Liver (tissue), 9 donors: ENCODE results near the gene MAGOHB. TPM values are rescaled to one million over a fixed set of nuclear protein-coding genes. Genes with fewer than 3 reads are reported as not detected.

Experiments used
- DNase-seq: peaks from one replicate; pipeline ENCODE4 v3.0.0-alpha.2; 2017; ENCODE audit warnings: low spot score
- H3K27ac ChIP-seq, 2 donors: one replicate each; pipeline ENCODE4 v1.7.0; 2013; ENCODE audit warnings: inconsistent platforms in 2 of 2, low read length in 2 of 2, control low read depth in 1 of 2, low read depth in 1 of 2, mild to moderate bottlenecking in 1 of 2
- H3K27me3 ChIP-seq, 4 donors: one replicate each; pipeline versions ENCODE4 v1.6.1 to v1.7.0; 2013; ENCODE audit warnings: low read length in 3 of 4, inconsistent platforms in 1 of 4, mild to moderate bottlenecking in 1 of 4, moderate library complexity in 1 of 4; ENCODE audit not compliant: control insufficient read depth in 4 of 4, insufficient read depth in 4 of 4
- H3K36me3 ChIP-seq, 4 donors: one replicate each; pipeline versions ENCODE4 v1.6.1 to v1.7.0; 2013; ENCODE audit warnings: low read length in 3 of 4, mild to moderate bottlenecking in 3 of 4, low read depth in 1 of 4, moderate library complexity in 1 of 4; ENCODE audit not compliant: control insufficient read depth in 4 of 4, insufficient read depth in 3 of 4
- H3K4me1 ChIP-seq, 4 donors: one replicate each; pipeline versions ENCODE4 v1.6.1 to v1.7.0; 2013; ENCODE audit warnings: low read length in 3 of 4, mild to moderate bottlenecking in 3 of 4, moderate library complexity in 1 of 4; ENCODE audit not compliant: control insufficient read depth in 4 of 4, insufficient read depth in 4 of 4
- H3K4me3 ChIP-seq, 3 donors: one replicate each; pipeline versions ENCODE4 v1.6.1 to v1.7.0; 2013; ENCODE audit warnings: low read length in 3 of 3, control low read depth in 1 of 3, low read depth in 1 of 3, mild to moderate bottlenecking in 1 of 3
- H3K9ac ChIP-seq, 2 donors: one replicate each; pipeline ENCODE4 v1.7.0; 2013; ENCODE audit warnings: low read length in 2 of 2, mild to moderate bottlenecking in 2 of 2, moderate library complexity in 2 of 2, control low read depth in 1 of 2, low read depth in 1 of 2
- H3K9me3 ChIP-seq, 4 donors: one replicate each; pipeline versions ENCODE4 v1.6.1 to v1.7.0; 2013; ENCODE audit warnings: low read length in 3 of 4; ENCODE audit not compliant: control insufficient read depth in 4 of 4
- ATF3 ChIP-seq: IDR thresholded peaks from 2 replicates; pipeline ENCODE4 v1.6.1; 2016; ENCODE audit warnings: antibody characterized with exemption
- EGR1 ChIP-seq, 2 donors: IDR thresholded peaks; 2 replicates each; pipeline ENCODE4 v1.6.1; 2016 to 2018; ENCODE audit warnings: antibody characterized with exemption in 2 of 2, low read depth in 2 of 2
- FOXA1 ChIP-seq: IDR thresholded peaks from 2 replicates; pipeline ENCODE4 v1.6.1; 2016; ENCODE audit warnings: antibody characterized with exemption
- FOXA2 ChIP-seq: IDR thresholded peaks from 2 replicates; pipeline ENCODE4 v1.6.1; 2016; ENCODE audit warnings: antibody characterized with exemption
- GABPA ChIP-seq, 2 donors: IDR thresholded peaks in 1 of 2; conservative IDR thresholded peaks in 1 of 2; 2 replicates each; pipeline ENCODE4 v1.6.1; 2016; ENCODE audit warnings: antibody characterized with exemption in 2 of 2, mild to moderate bottlenecking in 1 of 2, moderate library complexity in 1 of 2
- HNF4A ChIP-seq, 2 donors: conservative IDR thresholded peaks; 2 replicates each; pipeline ENCODE4 v1.6.1; 2016; ENCODE audit warnings: antibody characterized with exemption in 2 of 2, mild to moderate bottlenecking in 2 of 2
- HNF4G ChIP-seq: IDR thresholded peaks from 2 replicates; pipeline ENCODE4 v1.6.1; 2016; ENCODE audit warnings: antibody characterized with exemption
- JUND ChIP-seq, 2 donors: IDR thresholded peaks; 2 replicates each; pipeline ENCODE4 v1.6.1; 2016; ENCODE audit warnings: antibody characterized with exemption in 2 of 2
- MAX ChIP-seq: IDR thresholded peaks from 2 replicates; pipeline ENCODE4 v1.6.1; 2016; ENCODE audit warnings: antibody characterized with exemption
- NR2F2 ChIP-seq: IDR thresholded peaks from 2 replicates; pipeline ENCODE4 v1.6.1; 2016; ENCODE audit warnings: antibody characterized with exemption
- RAD21 ChIP-seq, 2 donors: IDR thresholded peaks; 2 replicates each; pipeline ENCODE4 v1.6.1; 2016; ENCODE audit warnings: antibody characterized with exemption in 2 of 2, mild to moderate bottlenecking in 2 of 2
- REST ChIP-seq: IDR thresholded peaks from 2 replicates; pipeline ENCODE4 v1.6.1; 2016; ENCODE audit warnings: antibody characterized with exemption, mild to moderate bottlenecking
- RXRA ChIP-seq, 2 donors: IDR thresholded peaks; 2 replicates each; pipeline ENCODE4 v1.6.1; 2017 to 2018; ENCODE audit warnings: antibody characterized with exemption in 2 of 2, mild to moderate bottlenecking in 1 of 2
- SP1 ChIP-seq: IDR thresholded peaks from 2 replicates; pipeline ENCODE4 v1.6.1; 2018; ENCODE audit warnings: antibody characterized with exemption, mild to moderate bottlenecking
- TAF1 ChIP-seq: conservative IDR thresholded peaks from 2 replicates; pipeline ENCODE4 v1.6.1; 2016; ENCODE audit warnings: antibody characterized with exemption, mild to moderate bottlenecking
- YY1 ChIP-seq: IDR thresholded peaks from 2 replicates; pipeline ENCODE4 v1.6.1; 2016; ENCODE audit warnings: antibody characterized with exemption, mild to moderate bottlenecking
- WGBS: extraction: QIAGEN DNeasy Blood & Tissue Kit; methylation state at CpG from one replicate; pipeline ENCODE4 v1.1.7; 2013; 5-methylcytosine and 5-hydroxymethylcytosine counted together
- polyA plus RNA-seq, 2 donors: library from polyadenylated mRNA; stranded (reverse) in 1 of 2; unstranded in 1 of 2; fragments of 200-250 nt in 1 of 2; fragments of >200 nt in 1 of 2; fragmentation: Nextera tagmentation in 1 of 2; extraction: Ambion mirVana in 1 of 2; gene quantifications; one replicate each; pipeline versions ENCODE4 v1.2.1 to v1.2.3, GENCODE V29; 2013 to 2015
- total RNA-seq, 2 donors: library from RNA; depleted of rRNA; stranded (reverse); fragments of >200 nt; gene quantifications; one replicate each; pipeline ENCODE4 v1.2.3, GENCODE V29; 2014
- TF ChIP-seq, protein P1 (sequence below): fragments of 150-350 bp; IDR thresholded peaks from 2 replicates; pipeline ENCODE4 v1.5.1; 2017; ENCODE audit warnings: improper control_type of control experiment, low read depth, low read length; ENCODE audit not compliant: missing input control
- TF ChIP-seq, protein P2 (sequence below): IDR thresholded peaks from 2 replicates; pipeline ENCODE4 v1.6.1; 2016; ENCODE audit warnings: antibody characterized with exemption
- donor health status: healthy.
- donor health status: healthy.
- donor health status: healthy.
- donor health status: healthy.
- donor health status: healthy.

MAGOHB gene
- 1 to 10 TPM; 7.6 to 8.1 TPM for total RNA-seq
- 10 to 100 TPM in 1 of 2 donors, 1 to 10 TPM in 1; 9.7 to 20.7 TPM for polyA plus RNA-seq

DNA sequence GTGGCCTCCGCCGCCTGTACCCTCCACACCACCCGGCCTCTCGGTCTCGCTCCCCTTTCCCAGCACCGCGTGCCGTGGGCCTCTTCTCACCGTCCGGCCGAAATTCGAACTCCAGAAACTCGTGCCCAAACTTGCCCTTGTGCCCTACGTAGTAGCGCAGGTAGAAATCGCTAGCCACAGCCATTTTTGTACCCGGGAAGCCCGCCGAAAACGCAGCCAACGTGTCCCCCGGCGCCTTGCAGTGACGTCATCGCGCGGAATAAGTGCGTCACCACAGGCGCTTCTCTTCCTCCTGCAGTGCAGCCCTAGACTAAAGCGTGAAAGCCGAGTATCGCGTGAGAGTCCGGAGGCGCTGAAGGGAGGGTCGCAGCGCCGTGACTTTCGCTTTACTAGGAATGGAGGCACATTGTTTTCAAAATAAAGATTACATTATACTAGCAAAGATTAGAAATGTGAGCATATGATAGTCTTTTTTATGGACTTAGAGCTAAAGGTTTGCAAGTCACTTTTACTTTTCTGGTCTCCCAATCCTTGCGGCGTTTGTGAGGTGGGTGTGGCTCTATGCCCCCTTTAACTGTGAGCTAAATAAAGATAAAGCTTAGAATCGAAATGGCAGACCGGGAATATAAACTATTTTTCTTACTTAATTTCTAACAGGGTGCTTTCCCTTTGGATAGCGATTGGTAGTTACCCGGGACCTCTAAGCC is at the start of gene MAGOHB:
TSS of gene MAGOHB (minus strand) at position 261 of the 707 bp plus-strand sequence. CDS start at position 184, 77 bp downstream.
- Histone ChIP-seq H3K36me3 (peaks cover 0 to 6% (median 3%) of the 10 kb centered on the region in 4 donors), H3K27me3 (no peaks in the 10 kb centered on the region), H3K4me3 (peak within 1 kb of the TSS; percentile 74 to 99 (median 91)), H3K9me3 (no peaks in the 10 kb centered on the region), H3K27ac (peak within 1 kb of the TSS; percentile 81 to 85), H3K4me1 (peaks cover 2 to 24% (median 16%) of the 10 kb centered on the region in 4 donors), H3K9ac (peak within 1 kb of the TSS; percentile 93)
- WGBS = under 1% methylated on average over 45 of the region's 45 CpGs
- TF ChIP-seq YY1 = peak; percentile 97
- TF ChIP-seq GABPA (IDR thresholded peaks at IDR 0.05 in 1 of 2, conservative IDR thresholded peaks at IDR 0.05 in 1 of 2) = peak in 1 of 2 donors; percentile 83
- peak; percentile 29 for TF ChIP-seq TAF1
- peak; percentile 18 for TF ChIP-seq FOXA1
- TF ChIP-seq JUND (IDR thresholded peaks at IDR 0.05) = peak; percentile 71 to 83
- TF ChIP-seq, protein P1, sequence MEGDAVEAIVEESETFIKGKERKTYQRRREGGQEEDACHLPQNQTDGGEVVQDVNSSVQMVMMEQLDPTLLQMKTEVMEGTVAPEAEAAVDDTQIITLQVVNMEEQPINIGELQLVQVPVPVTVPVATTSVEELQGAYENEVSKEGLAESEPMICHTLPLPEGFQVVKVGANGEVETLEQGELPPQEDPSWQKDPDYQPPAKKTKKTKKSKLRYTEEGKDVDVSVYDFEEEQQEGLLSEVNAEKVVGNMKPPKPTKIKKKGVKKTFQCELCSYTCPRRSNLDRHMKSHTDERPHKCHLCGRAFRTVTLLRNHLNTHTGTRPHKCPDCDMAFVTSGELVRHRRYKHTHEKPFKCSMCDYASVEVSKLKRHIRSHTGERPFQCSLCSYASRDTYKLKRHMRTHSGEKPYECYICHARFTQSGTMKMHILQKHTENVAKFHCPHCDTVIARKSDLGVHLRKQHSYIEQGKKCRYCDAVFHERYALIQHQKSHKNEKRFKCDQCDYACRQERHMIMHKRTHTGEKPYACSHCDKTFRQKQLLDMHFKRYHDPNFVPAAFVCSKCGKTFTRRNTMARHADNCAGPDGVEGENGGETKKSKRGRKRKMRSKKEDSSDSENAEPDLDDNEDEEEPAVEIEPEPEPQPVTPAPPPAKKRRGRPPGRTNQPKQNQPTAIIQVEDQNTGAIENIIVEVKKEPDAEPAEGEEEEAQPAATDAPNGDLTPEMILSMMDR = no peak
- TF ChIP-seq MAX = peak; percentile 96
- no peak for TF ChIP-seq FOXA2
- TF ChIP-seq RXRA (IDR thresholded peaks at IDR 0.05) = peak; percentile 18 to 37
- peak; percentile 49 for TF ChIP-seq SP1
- TF ChIP-seq, protein P2, sequence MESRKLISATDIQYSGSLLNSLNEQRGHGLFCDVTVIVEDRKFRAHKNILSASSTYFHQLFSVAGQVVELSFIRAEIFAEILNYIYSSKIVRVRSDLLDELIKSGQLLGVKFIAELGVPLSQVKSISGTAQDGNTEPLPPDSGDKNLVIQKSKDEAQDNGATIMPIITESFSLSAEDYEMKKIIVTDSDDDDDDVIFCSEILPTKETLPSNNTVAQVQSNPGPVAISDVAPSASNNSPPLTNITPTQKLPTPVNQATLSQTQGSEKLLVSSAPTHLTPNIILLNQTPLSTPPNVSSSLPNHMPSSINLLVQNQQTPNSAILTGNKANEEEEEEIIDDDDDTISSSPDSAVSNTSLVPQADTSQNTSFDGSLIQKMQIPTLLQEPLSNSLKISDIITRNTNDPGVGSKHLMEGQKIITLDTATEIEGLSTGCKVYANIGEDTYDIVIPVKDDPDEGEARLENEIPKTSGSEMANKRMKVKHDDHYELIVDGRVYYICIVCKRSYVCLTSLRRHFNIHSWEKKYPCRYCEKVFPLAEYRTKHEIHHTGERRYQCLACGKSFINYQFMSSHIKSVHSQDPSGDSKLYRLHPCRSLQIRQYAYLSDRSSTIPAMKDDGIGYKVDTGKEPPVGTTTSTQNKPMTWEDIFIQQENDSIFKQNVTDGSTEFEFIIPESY = peak; percentile 99
- peak; percentile 40 for TF ChIP-seq ATF3
- no peak for TF ChIP-seq NR2F2
- TF ChIP-seq HNF4G = no peak
- peak in 1 of 2 donors; percentile 16 for TF ChIP-seq HNF4A (conservative IDR thresholded peaks at IDR 0.05)
- TF ChIP-seq REST = peak; percentile 54
- no peak for TF ChIP-seq EGR1 (IDR thresholded peaks at IDR 0.05; ENCODE audit: low read depth in 2 of 2)
- peak in 1 of 2 donors; percentile 34 for TF ChIP-seq RAD21 (IDR thresholded peaks at IDR 0.05)
- peak; percentile 99 for DNase-seq
